Stimulated activated CD8-positive, alpha-beta memory T cell treated with anti-CD3 and anti-CD28 coated beads, Interleukin-12 subunit alpha, Interleukin-12 subunit beta, amount 100 ng/mL, for 4 hours (primary cell): ENCODE measurements around the gene TRIM60.
"Not testable (repeated sequence)": the region's sequence is repeated elsewhere in the genome, so short reads cannot be mapped to it uniquely, and the experiment has no call there.

Experiments
- DNase-seq: peaks from one replicate; pipeline ENCODE4 v3.0.0-alpha.2; 2020; ENCODE audit warnings: low read depth

TRIM60 gene

DNA sequence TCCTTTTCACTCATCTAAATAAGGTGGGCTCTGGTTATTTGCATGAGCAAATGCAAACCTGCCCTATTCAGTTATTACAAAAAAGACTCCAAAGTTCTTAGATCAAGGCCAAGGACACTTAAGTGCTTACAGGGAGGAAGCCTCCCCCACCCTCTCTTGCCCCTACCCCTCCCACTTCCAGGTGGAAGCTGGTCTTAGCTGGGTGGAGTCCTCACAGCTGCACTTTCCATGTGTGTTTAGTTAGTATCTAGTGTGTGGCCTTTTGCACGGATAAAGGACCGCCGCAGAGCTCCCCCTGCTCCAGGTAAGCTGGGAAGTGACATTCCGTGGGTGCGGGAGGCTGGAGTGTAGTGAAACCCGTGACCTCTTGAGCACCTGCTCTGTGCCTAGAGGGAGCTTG, 21.8 kb downstream of the TRIM60 start, which contains the start of gene TRIM75:
TSS of gene TRIM75 (plus strand) at position 222 of the 400 bp plus-strand sequence. CDS start 5,282 bp downstream, outside the sequence.
- DNase-seq = no peak

DNA sequence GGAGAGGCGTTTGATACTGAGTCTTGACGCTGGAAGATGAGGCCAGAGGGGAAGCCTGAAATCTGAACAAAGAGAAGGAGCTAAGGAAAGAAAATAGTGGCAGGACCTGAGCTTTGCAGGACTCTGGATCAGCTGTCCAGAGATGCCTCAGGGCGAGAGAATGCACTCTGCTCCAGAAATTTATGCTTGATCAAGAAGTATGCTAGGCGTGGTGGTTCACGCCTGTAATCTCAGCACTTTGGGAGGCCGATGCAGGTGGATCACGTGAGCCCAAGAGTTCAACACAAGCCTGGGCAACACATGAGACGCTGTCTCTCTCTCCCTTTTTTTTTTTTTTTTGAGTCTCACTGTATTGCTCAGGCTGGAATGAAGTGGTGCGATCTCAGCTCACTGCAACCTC, 23.8 kb downstream of the TRIM60 start:
- DNase-seq = no peak

DNA sequence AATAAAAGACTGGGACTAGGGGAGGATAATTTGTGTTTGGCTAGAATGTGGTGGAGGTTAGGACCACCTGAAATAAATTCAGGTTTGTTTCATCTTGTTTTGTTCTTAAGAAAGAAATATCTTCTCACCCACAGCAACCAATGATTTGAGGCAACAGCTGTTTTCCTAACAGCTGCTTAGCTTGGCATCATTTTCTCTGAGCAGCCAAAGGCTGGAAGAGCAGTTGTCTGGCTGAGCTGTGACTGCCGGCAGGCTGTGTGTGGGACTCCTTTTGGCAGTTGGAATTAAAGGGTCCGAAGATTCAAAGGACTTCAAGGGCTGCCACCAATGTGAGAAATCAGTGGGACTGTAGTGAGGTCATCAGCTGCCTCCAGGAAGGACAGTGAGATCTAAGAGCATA, 26.9 kb downstream of the TRIM60 start:
- no peak for DNase-seq

DNA sequence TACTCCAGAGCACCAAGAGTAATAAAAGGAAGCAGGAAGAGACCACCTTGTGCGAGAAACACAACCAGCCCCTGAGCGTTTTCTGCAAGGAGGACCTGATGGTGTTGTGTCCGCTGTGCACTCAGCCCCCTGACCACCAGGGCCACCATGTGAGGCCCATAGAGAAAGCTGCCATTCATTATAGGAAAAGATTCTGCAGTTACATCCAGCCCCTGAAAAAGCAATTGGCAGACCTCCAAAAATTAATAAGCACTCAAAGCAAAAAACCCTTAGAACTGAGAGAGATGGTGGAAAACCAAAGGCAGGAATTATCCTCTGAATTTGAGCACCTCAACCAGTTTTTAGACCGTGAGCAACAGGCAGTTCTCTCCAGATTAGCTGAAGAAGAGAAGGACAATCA, 27.6 kb downstream of the TRIM60 start:
- no peak for DNase-seq

DNA sequence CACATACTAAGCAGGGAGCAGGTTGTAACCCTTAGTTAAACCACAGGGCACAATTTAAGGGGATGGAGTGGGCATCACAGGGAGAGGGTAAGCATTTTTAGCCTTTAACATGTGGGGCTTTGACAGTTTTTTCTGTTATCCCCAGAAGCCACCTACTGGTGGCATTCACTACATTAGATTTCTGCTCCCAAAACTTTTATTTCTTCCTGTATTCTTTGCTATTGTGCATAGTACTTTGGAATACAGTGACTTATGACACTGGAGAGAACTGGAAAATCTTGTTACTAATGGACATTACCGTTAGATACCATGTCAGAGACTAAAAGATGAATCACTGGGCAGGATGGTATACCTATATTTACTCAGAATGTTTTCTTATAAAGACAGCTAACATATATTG, 29.1 kb downstream of the TRIM60 start:
- DNase-seq = no peak

DNA sequence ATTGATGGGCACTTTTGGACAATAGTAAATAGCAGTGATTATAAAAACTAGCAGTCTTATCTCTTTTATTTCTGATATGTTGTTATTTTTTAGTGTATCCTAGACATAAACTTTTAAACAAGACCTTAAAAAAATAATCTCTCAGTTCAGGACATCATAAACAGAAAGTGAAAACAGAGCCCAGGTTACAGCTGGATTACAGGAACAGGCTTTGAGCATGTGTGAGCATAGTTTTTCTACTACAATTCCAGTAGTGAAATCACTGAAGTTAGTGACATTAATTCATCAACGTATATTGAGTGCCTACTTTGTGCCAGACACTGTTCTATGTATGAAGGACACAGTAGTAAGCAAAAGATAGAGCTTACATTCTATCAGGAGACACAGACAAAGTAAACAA, 38.8 kb downstream of the TRIM60 start:
- DNase-seq = no peak

DNA sequence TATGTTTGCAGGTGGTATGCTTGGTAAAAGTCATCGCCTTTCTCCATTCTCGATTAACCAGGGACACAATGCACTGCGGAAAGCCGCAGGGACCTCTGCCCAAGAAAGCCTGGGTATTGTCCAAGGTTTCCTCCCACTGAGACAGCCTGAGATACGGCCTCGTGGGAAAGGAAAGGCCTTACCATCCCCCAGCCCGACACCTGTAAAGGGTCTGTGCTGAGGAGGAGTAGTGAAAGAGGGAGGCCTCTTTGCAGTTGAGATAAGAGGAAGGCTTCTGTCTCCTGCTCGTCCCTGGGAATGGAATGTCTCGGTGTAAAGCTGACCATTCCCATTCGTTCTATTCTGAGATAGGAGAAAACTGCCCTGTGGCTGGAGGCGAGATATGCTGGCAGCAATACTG, 41.5 kb downstream of the TRIM60 start:
- DNase-seq = not testable (repeated sequence)

DNA sequence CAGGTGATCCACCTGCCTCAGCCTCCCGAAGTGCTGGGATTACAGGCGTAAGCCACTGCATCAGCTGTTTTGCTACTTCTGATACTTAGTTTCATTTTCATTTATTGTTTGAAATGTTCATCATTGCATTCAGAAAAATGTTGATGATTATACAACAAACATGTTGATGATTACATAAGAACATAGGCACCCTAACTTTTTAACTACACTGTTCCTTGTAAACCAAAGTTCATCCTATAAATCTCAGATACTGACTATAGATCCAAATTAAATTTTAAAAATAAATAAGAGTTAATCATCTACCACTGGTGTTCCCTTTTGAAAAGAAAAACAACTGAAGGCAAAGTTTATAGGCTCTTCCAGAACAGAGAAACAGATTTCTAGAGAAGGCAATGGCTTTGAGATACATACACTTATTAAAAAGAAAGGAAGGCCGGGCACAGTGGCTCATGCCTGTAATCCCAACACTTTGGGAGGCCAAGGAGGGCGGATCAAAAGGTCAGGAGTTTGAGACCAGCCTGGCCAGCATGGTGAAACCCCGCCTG, 45.3 kb downstream of the TRIM60 start:
- DNase-seq = no peak

DNA sequence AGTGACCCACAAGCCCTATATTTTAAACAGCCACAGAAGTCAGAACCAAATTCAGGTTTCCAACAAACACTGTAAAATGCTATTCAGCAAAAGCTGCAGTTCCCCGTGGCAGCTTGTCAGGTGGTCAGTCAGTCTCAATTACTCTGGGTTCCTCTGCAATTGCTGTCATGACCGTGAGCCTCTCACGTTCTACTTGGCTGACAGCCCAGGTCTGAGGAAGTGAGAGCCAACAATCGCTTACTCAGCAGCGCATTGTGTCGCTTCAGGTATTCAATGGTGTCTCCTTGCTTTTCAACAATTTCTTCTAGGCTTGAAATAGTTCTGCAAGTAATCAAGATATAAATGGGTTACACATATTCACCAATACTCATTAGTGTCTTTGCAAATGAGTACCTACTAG, 47.7 kb downstream of the TRIM60 start:
- DNase-seq = no peak

DNA sequence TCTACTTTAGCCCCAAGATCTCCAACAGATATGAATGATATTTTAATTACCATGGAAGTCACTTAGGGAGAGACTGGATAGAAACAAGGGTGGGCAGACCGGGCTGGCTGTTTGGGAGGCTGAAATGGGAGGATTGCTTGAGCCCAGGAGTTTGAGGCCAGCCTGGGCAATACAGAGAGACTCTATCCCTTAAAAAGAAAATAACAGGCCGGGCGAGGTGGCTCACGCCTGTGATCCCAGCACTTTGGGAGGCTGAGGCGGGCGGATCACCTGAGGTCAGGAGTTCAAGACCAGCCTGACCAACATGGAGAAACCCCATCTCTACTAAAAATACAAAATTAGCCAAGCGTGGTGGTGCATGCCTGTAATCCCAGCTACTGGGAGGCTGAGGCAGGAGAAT, 53.0 kb downstream of the TRIM60 start:
- DNase-seq = not testable (repeated sequence)

DNA sequence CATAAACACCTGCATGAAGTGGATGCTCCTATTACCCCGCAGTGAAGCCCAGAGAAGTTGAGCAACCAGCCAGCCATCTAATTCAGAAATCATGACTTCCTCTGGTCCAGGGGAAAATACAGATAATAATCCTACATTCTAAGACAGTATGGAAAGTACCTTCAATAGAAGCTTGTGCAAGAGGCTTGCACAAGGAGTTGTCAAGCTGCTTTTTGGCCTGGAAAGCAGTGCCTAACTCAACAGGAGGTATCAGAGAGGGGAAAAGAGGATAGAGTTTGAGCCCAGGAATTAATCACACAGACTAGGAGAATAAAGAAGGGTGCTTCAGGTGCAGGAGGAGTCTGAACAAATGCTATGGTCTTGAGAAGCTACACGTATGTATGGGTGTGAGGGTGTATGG, 54.1 kb downstream of the TRIM60 start:
- DNase-seq = no peak

DNA sequence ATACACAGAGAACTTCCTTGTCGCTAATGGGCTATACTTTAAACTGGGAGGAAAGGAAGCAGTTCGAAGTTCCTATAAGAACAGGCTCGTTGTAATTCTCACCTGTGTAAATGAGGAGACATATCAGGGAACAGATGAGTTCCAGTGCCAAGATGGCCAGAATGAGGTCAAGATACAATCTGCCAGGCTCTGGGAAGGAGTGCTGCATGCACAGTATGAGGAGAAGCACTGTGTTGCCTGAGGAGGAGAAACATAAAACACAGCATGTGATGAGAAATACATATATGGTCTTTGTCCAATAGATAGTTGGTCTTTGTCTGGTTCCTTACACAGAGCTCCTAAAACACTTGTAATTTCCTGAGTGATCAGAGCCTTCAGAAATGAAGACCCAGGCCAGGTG, 56.6 kb downstream of the TRIM60 start:
- no peak for DNase-seq
